GM18520 (cell line): ENCODE results near the gene NEU4.

Experiments
- ATAC-seq: cut with Tn5 transposase; IDR thresholded peaks from one replicate; pipeline ENCODE4 v1.9.1; 2021; ENCODE audit not compliant: unreplicated experiment

The NEU4 gene

GRCh38 chr2:241860184-241861078, 51.4 kb downstream of the NEU4 start:
- no peak for ATAC-seq

GRCh38 chr2:241861264-241861663, 52.3 kb downstream of the NEU4 start:
- no peak for ATAC-seq

- no peak for ATAC-seq
These were observed 53.1 kb downstream of the NEU4 start for GRCh38 chr2:241862093-241862492.

- ATAC-seq = no peak
These were observed 54.0 kb downstream of the NEU4 start for GRCh38 chr2:241862775-241863535.

- ATAC-seq = no peak
These were observed 54.6 kb downstream of the NEU4 start for GRCh38 chr2:241863536-241863954.

GRCh38 chr2:241864168-241864849, 55.3 kb downstream of the NEU4 start:
- no peak for ATAC-seq

GRCh38 chr2:241864850-241865213, 55.8 kb downstream of the NEU4 start:
- ATAC-seq = no peak

GRCh38 chr2:241865416-241865956, 56.5 kb downstream of the NEU4 start:
- ATAC-seq = no peak

- ATAC-seq = no peak
These were observed 57.2 kb downstream of the NEU4 start for GRCh38 chr2:241865957-241866789.
